Measurements from ENCODE around the gene RPH3AL. TPM values are rescaled to one million over a fixed set of nuclear protein-coding genes. Genes with fewer than 3 reads are reported as not detected.
A peak's percentile ranks its signal among the peaks of the same experiment; 100 is the strongest.

RPH3AL gene
- total RNA-seq, 1 donor from 2014 or later = 40.5 TPM

GRCh38 chr17:336110-337021, 16.2 kb downstream of the RPH3AL start:
- DNase-seq (ENCODE audit: low read depth) = no peak

- no peak for DNase-seq (ENCODE audit: low read depth)
Observed at GRCh38 chr17:335691-336090, 16.9 kb downstream of the RPH3AL start.

- no peak for DNase-seq (ENCODE audit: low read depth)
Observed at GRCh38 chr17:334974-335481, 17.6 kb downstream of the RPH3AL start.

- DNase-seq (ENCODE audit: low read depth) = peak; percentile 35
Observed at GRCh38 chr17:333626-334396, 18.8 kb downstream of the RPH3AL start.

GRCh38 chr17:332558-333322, 19.9 kb downstream of the RPH3AL start:
- DNase-seq (ENCODE audit: low read depth) = no peak

- DNase-seq (ENCODE audit: low read depth) = no peak
Observed at GRCh38 chr17:332023-332422, 20.6 kb downstream of the RPH3AL start.

GRCh38 chr17:330993-331701, 21.5 kb downstream of the RPH3AL start:
- DNase-seq (ENCODE audit: low read depth) = no peak

GRCh38 chr17:329784-330420, 22.7 kb downstream of the RPH3AL start:
- DNase-seq (ENCODE audit: low read depth) = no peak

- DNase-seq (ENCODE audit: low read depth) = no peak
Observed at GRCh38 chr17:327971-328370, 24.6 kb downstream of the RPH3AL start.

GRCh38 chr17:327296-327695, 25.3 kb downstream of the RPH3AL start:
- no peak for DNase-seq (ENCODE audit: low read depth)

- no peak for DNase-seq (ENCODE audit: low read depth)
Observed at GRCh38 chr17:326010-326621, 26.5 kb downstream of the RPH3AL start.

- no peak for DNase-seq (ENCODE audit: low read depth)
Observed at GRCh38 chr17:325270-326009, 27.2 kb downstream of the RPH3AL start.

GRCh38 chr17:323721-324571, 28.7 kb downstream of the RPH3AL start:
- no peak for DNase-seq (ENCODE audit: low read depth)

GRCh38 chr17:323181-323580, 29.4 kb downstream of the RPH3AL start:
- no peak for DNase-seq (ENCODE audit: low read depth)

- DNase-seq (ENCODE audit: low read depth) = no peak
Observed at GRCh38 chr17:322006-322780, 30.4 kb downstream of the RPH3AL start.

- DNase-seq (ENCODE audit: low read depth) = no peak
Observed at GRCh38 chr17:321386-321941, 31.1 kb downstream of the RPH3AL start.

GRCh38 chr17:320809-321385, 31.7 kb downstream of the RPH3AL start:
- DNase-seq (ENCODE audit: low read depth) = no peak
